GM18867 (cell line): ENCODE measurements around the gene MROH9.
"Not testable (repeated sequence)": the region's sequence is repeated elsewhere in the genome, so short reads cannot be mapped to it uniquely, and the experiment has no call there.

ENCODE experiments used
- ATAC-seq: cut with Tn5 transposase; IDR thresholded peaks from one replicate; pipeline ENCODE4 v1.9.1; 2021; ENCODE audit warnings: mild to moderate bottlenecking, moderate library complexity; ENCODE audit not compliant: unreplicated experiment

MROH9 gene, protein sequence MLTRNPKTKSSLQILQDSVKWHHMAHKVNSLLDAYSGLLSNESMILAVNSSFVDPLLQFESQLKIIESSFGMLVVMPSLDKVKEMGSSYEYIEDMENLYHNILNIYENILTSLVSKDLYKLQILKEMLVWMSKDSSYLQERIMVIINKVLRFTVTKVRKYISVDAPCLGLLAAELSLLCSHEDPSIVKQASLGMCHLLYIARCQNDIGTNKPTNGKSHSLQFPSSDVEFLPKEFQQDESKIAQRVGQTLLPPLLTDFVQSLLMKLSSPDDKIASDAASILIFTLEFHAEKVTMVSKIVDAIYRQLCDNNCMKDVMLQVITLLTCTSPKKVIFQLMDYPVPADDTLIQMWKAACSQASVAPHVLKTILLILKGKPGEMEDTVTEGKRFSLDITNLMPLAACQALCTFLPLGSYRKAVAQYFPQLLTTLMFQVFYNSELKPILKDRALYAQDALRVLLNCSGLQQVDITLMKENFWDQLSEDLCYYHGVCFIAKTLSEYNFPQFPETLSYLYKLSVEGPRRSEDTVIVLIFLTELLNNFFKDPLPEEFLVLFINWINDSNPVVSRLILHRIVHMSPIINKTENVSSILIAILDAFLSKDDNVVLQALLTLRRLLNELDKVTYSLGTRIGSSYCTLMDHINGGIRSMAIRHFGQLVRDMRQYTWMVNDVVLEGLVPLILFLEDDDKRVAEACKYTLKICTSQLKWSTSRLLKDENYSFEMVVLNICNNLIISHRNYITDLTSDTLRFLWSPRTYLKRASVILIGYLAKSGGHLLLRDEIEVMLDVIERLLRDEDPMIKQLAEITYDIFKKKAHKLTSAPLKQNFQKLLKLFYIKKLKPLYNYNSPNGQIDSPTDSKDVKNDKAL

DNA sequence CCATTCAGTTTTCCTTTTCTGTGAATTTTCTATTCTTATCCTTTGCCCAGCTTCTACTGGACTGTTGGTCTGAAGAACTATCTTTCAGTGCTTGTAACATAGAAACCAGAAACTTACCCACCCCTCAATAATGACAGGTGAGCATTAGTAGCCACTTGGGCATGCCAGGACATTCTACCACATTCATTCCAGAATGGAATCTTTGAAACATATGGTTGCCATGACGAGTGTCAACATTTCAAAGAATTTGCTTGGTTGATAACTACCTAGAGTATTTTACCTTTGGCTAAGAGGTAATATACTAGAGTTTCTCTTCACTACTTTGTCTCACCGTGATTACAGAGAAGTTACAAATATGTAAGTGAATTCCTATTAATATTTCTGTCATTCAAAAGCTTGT is at the start of gene MROH9:
MROH9 (plus strand) TSS at position 304 of the 400 bp plus-strand sequence. CDS start 10,023 bp downstream, outside the sequence.
- no peak for ATAC-seq

DNA sequence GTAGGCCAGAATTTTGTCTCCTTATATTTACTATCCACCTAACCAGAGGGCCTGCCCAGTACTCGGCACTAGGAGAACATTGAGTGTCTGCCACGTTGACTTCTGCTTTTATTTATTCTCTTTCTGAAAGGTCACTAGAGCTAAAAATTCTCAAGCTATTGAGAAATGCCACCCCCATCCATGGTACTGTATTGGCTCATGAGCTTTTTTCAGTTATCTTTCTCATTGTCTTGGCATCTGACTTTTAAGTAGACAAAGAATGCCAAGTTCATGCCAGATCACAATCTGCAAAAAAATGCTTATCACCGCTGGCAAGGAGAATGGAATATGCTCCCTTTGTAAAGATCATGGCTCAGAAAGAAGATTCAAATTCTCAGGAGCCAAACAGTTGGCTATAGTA is 49.8 kb upstream of the MROH9 start:
- no peak for ATAC-seq

DNA sequence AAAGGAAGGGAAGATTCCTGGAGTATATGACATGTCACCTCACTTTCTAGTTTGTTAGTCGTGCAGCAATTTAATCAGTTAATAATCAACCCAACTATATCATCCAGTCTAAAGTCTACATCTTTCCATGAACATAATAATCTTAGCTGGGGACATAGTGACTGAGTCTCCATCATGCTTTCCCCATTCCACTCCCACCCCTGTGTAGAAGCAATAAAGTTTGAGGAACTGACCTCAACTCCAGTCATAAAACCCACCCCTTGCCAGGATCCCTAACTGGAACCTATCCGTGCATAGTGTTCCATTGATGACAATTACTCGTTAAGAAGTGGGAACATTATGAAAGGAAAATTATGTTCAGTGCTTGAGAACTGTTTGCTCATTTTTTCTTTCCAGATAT is 48.9 kb upstream of the MROH9 start:
- no peak for ATAC-seq

DNA sequence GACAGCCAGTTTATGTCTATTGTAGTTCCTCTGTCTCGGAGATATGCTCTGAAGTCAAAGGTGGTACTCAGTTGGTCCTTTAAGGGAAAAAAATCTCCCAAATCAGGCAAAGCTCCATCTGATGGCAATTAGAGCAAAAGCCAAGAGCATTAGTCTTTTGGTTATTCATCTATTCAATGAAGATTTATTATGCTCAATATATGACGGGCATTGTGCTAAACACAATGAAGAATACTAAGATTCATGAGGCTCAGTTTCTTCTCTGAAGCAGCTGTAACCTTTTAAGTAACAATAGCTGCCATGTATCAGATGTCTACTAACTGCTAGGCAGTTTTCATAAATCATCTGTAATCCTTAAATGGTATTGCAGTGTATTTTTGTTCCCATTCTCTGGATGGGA is 47.6 kb upstream of the MROH9 start:
- no peak for ATAC-seq

DNA sequence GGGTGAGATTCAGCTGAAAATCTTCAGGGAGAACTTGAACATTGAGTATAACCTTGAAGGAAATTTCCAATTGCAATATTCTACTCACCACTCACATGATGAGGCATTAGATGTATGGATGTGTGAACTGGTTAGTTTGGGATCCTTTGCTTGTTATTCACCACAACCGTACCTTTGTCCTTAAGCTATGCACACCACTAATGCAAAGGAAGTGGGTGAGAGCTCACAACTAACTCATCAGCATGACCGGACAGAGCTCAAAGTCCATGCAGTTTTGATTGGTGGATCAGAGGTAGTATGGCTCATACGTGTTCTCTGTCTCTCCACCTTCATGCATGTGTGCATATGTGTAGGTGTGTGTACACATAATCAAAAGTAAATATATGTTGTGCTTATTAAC is 43.5 kb upstream of the MROH9 start:
- ATAC-seq, result no peak

DNA sequence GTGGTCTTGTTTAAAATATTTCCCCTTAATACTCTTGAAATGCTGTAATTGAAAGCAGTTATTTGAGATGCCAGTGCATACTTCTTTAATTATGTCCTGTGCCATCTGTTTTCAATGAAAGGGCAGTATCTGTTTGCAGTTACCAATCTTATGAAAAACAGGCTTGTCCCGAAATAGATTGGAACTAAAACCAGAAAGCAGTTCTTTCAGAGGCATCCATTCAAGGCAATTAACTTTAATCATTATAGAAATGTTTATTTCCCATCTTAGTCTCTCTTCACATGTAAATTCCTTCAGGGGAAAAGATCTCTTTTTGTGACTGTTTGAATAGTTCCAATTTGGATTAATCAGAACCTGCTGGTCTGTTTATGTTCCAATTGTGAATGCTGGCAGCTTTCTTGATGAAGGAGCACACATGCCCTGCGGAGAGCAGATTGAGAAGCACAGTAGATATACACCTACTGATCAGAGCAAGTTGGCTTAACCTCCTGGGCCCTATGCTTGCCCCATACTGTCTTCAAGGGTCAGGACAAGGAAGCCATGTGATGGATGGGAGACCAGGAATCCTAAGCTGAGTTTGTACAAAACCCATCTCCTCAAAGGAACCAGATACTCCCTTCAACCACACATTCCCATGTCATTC is 41.6 kb upstream of the MROH9 start:
- ATAC-seq, result no peak

DNA sequence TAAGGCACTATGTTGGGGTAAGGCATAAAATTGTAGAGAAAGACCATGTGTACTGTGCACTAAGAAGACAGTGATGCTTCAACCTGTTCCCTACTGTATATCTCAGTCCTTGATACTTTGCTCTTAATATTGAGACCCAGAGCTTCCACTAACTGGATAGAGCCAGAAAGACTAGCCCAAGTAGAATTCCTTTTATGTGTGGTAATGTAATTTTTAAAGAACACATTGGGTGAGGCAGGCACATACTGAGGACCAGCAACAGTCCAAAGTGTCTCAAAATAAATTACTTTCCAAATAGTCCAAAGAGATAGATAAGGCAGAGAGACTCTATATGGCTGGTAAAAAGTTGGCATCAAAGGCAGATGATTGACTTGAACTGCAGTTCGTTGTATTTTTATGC is 31.4 kb upstream of the MROH9 start:
- no peak for ATAC-seq

DNA sequence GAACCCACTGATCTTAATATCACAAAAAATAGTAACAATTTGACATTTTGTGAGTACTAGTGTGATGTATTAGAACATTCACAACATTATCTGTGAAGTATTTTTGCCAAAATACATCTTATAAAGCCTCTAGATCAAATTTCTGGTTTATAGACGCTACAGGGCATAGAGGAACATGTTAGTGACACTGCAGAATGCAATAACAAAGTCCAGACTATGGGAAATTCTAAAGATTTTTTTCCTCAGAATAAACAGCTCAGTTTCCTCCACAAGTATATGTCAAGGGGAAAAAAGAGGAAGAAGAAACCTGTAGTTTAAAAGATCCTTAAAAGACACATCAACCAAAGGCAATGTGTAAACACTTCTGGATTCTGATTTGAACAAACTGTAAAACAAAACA is 26.4 kb upstream of the MROH9 start:
- no peak for ATAC-seq

DNA sequence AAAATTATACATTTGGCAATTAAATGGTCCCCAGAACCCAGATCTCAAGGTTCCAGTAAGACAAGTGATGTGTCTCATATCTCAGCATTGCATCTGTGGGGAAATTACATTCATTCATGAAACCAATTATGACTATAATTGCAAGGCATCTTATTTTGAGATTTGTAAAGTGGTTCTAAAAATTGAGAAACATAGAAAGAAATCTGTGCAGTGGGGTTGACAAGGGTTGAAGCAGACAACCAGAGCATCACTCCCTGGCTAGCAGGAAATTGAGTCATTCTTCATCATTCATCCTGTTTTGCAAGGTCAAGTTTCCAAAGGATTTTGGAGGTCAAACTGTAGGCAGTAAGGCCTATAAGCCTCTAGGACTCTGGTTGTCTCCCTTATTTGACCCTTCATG is 25.1 kb upstream of the MROH9 start:
- ATAC-seq, result no peak

DNA sequence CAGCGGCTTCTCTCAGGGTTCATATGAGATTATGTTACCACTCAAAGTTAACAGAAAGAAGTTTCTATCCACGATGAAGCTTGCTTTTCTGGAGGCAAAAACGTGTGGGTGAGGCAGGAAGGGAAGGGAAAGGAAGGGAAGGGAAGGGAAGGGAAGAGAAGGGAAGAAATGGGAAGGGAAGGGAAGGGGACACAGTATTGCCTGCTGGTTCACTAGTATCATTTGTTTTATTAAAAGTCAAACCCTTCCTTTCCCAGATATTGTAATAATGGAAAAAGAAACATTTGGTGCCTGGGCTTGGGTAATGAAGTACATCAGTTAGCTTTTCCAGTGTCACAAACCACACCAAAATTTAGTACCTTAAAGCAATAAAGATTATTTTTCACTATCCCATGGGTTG is 18.0 kb upstream of the MROH9 start:
- no peak for ATAC-seq

DNA sequence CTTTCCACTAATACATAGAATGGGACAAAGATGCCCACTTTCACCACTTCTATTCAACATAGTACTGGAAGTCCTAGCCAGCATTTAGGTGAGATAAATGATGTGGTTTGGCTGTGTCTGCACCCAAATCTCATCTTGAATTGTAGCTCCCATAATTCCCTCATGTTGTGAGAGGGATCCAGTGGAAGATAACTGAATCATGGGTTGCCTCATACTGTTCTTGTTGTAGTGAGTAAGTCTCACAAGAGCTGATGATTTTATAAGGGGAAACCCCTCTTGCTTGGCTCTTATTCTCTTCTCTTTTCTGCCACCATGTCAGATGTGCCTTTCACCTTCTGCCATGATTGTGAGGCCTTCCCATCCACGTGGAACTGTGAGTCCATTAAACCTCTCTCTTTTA is 10.7 kb upstream of the MROH9 start:
- not testable (repeated sequence) for ATAC-seq

DNA sequence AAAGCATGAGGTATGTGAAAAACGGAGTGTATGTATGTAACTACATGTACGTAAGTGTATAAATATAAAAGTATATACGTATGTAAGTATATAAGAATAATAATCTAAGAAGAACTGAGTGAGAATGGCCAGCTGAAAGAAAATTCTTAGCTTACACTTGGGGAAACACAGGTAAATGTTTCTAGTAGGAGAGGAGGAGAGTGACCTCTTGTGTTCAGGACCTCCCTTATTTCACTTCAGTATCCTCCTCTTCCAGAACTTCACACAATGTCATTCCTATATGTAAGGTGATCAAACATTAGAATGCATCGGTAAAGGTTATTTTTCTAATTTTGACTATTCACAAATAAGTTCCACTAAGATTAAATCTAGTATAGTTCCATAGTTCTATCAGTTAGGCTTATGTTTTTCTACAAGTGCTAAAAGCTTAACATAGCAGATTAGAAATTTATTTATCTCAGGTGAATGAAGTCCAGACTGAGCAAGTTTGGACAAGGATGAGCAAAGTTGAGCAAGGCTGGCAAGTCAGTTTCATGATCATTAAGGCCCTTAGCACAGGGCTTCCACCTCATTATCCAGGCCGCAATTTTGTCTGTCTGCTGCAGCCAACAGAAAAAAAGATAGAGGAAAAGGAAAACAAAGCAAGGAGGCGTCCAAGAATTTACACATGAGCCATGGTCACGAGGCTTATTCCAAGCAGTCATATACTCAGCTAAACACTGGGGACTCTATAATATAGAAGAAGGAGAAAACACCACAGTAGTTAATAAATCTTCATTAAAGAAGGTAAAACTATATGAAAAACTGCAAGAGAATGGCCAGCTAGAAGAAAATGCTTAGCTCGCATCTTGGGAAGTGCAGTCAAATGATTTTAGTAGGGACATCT is 7.1 kb upstream of the MROH9 start:
- ATAC-seq, result no peak

DNA sequence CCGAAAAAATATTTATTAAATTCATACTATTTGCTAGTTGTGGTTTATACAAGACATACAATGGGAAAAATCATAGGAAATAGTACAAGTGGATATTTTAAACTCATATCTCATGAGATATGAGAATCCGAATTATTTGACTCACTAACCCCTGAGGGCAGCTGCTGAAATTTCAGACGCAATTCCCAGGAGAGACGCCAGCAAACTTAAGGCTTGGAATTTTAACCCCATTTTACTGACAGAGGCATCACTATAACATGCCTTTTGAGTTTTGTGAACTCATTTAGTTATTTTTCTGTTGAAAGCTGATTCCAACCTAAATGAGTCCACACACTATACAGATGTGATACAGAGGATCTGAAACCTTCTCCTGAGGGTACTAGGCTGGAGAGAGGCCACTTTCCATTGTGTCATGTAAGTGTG is 5.9 kb upstream of the MROH9 start:
- ATAC-seq, result no peak

DNA sequence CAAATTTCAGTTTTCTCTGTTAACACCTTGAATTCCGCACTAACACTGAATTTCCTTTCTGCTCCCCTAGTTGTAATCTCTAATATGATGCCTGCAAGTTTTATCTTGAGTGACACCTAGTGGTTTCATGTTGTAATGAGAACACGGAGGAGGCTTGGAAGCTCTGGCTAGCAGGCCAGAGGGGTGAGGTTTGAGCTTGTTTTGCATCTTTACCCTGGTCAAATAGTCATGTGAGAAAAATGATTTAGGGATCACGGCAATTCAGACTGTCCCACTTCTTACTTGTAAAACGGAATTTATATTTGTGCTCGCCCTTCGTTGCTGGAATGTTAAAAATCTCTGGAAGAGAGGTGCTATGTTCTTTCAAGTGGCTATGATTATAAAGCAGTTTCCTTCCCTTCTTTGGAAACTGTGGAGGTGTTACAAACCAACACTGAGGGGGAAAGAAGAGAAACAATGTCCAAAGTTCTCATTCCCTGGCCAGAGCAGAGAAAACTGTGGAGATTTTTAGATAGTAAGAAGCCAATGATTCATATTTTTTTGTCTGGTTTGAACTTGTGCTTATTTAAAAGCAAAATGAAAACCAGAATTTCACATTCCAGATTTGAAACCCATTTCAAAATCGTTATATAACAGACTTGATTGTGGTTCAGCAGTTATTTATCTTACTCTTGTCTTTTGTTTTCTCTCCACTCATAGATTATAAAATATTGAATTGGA is 5.3 kb upstream of the MROH9 start:
- peak; percentile 85 for ATAC-seq

DNA sequence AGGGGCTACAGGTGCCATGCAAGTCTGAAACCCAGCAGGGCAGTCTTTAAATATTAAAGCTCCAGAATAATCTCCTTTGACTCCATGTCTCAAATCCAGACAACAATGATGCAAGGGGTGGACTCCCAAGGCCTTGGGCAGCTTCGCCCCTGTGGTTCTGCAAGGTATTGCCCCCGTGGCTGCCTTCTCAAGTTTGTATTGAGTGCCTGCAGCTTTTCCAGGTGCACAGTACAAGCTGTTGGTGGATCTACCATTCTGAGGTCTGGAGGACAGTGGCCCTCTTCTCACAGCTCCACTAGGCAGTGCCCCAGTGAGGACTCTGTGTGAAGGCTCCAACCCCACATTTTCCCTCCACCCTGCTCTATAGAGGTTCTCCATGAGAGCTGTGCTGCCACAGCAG is 3.7 kb upstream of the MROH9 start:
- ATAC-seq, result no peak

DNA sequence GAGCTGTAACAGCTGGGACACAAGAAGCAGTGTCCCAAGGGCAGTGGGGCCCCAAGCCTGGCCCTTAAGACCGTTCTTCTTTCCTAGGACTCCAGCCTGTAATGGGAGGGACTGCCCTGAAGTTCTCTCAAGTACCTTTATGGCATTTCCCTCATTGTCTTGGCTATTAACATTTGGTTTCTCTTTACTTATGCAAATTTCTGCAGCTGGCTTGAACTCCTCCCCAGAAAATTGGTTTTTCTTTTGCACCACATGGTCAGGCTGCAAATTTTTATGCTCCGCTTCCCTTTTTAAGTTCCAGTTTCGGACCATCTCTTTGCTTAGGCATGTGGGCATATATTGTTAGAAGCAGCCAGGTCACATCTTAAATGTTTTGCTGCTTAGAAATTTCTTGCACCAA is 3.1 kb upstream of the MROH9 start:
- peak; percentile 86 for ATAC-seq

DNA sequence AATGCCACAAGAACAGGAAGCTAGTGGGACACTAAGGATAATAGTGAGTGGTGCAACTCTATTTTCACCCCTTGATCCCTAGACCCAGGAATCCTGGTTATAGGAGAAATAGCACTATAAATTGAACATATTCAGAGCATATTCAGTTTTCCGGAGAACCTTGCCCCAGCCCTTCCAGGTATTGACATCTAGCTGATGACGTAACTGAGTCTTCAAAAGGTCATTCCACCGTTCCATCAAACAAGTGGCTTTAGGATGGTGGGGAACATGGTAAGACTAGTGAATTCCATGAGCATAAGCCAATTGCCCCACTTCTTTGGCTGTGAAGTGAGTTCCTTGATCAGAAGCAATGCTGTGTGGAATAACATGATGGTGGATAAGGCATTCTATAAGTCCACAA is 2.9 kb downstream of the MROH9 start:
- no peak for ATAC-seq

DNA sequence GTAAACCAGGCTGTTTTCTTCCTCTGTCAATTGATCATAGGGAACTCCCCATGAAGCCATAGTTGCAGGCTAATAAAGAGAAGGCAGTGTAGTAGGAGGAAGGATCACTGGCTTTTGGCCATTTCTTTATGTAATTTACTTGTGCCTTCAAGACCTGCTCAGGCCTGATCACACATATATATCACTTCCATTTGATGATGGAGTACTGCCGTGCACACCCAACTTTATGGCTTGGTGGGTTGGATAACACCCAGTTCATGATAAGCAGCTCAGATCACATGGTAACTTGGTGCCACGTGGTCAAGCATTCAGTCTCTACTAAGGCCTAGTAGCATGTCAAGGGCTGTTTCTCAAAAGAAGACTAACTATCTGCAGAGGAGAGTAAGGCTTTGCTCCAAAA is 4.1 kb downstream of the MROH9 start:
- no peak for ATAC-seq

DNA sequence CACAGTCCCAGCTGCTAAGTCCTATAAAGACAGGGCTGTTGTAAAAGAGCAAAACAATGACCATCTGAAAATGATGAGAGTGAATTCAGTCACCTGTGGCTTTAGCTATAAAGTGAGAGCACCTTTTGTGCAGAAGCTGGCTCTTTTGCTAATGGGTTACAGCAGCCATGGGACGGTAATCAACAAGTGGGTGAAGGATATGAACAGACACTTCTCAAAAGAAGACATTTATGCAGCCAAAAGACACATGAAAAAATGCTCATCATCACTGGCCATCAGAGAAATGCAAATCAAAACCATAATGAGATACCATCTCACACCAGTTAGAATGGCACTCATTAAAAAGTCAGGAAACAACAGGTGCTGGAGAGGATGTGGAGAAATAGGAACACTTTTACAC is 16.4 kb downstream of the MROH9 start:
- ATAC-seq, result not testable (repeated sequence)

DNA sequence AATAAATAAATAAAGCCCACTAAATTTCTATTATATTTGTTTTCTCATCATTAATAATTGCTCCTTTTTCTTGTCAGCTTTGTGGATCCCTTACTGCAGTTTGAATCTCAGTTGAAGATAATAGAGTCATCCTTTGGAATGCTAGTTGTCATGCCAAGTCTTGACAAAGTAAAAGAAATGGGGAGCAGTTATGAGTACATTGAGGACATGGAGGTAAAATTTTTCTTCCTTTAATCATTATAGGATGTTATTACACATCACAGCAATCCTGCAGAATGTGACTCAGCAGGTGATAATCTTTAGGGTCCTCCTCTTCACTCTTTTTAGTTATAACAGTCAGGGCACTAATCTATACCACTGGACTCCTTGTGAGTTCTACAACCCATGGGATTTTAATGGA is 24.1 kb downstream of the MROH9 start:
- no peak for ATAC-seq
